Amniotic stem cell (primary cell): ENCODE measurements around the gene FGF12.

ENCODE experiments used
- DNase-seq: peaks from one replicate; lab custom pipeline; 2025; lab: John Stamatoyannopoulos, UW

Gene FGF12

DNA sequence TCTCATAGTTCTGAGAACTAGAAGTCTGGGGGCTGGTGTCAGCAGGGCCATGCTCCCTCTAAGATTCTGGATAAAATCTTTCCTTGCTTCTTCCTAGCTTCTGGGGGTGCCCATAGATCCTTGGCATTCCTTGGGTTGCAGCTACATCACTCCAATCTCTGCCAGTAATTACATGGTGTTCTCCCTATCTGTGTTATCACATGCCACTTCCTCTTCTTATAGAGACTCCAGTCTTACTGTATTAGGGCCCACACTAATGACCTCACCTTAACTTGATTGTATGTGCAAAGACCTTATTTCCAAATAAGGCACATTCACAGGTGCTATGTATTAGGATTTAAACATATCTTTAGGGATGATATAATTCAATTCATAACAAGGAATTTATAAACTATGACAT is 618.5 kb downstream of the FGF12 start:
- no peak for DNase-seq

GRCh38 chr3:192106543-192106942 is 620.8 kb downstream of the FGF12 start:
- DNase-seq, result no peak

DNA sequence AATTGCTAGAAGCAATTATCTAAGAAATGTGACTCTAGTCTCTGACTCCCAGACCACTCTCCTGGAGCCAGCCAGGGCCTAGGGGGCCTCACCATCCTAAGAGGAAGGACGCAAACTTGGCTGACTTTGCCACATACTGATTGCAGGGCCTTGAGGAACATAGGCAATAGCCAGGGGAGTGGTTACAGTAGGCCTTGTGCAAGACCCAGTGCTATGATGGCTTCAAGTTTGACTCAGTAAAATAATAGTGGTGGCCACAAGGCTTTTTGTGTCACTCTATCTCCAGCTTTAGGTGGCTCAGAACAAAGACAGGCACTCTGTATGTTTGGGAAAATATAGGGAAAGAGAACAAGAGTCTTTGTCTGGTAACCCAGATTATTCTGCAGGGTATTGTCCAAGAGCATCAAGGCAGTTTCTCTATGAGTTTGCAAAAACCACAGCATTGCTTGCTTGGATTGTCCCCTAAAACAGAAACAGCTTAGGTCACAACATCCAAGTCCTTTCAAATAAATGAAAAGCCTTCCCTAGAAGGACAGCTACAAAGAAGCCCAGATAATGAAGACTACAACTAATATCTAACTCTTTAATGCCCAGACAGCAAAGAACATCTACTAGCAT is 634.8 kb downstream of the FGF12 start:
- DNase-seq, result no peak

DNA sequence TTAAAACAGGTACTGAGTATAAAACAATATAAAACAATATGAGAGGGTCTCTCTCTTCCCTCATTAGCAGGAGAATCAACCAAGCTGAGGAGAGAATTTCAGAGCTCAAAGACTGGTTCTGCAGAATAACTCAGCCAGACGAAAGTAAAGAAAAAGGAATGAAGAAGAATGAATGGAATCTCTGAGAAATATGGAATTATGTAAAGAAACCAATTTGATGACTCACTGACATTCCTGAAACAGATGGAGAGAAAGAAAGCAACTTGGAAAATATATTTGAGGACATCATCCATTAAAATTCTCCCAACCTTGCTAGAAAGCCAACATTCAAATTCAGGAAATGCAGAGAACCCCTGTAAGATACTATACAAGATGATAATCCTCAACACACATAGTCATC is 635.5 kb downstream of the FGF12 start:
- no peak for DNase-seq

- no peak for DNase-seq
These were observed 636.8 kb downstream of the FGF12 start for GRCh38 chr3:192090586-192090985.
